Neural cell (in vitro differentiated cells): ENCODE data around the gene EPB41L2. TPM values are rescaled to one million over a fixed set of nuclear protein-coding genes. Genes with fewer than 3 reads are reported as not detected.

Source experiments
- H2AFZ ChIP-seq: fragments of 200-600, 300-800 bp; sonication (generic), shearing (Covaris generic); 2 replicates; pipeline ENCODE4 v1.6.0; 2014; ENCODE audit warnings: low read depth, mild to moderate bottlenecking, antibody characterized with exemption, low read length, moderate library complexity
- H3F3A ChIP-seq: fragments of 200-600 bp; shearing (Covaris generic); 2 replicates; pipeline ENCODE4 v1.6.1; 2016; ENCODE audit warnings: mild to moderate bottlenecking, moderate library complexity, mixed read lengths, antibody characterized with exemption, low read length; ENCODE audit not compliant: insufficient read depth, poor library complexity, severe bottlenecking
- H3K27ac ChIP-seq: fragments of 200-600, 300-800 bp; sonication (generic), shearing (Covaris generic); 2 replicates; pipeline ENCODE4 v1.5.1; 2014; ENCODE audit warnings: mild to moderate bottlenecking, low read length, moderate library complexity
- H3K27me3 ChIP-seq: fragments of 300-800, 200-600 bp; sonication (generic), shearing (Covaris generic); 2 replicates; pipeline ENCODE4 v1.6.0; 2014; ENCODE audit warnings: mild to moderate bottlenecking, low read depth, low read length, moderate library complexity; ENCODE audit not compliant: insufficient read depth
- H3K36me3 ChIP-seq: fragments of 300-800, 200-600 bp; sonication (generic), shearing (Covaris generic); 2 replicates; pipeline ENCODE4 v1.5.1; 2014; ENCODE audit warnings: mild to moderate bottlenecking, antibody characterized with exemption, low read length, moderate library complexity; ENCODE audit not compliant: insufficient read depth
- H3K4me2 ChIP-seq: fragments of 300-800, 200-600 bp; sonication (generic), shearing (Covaris generic); 2 replicates; pipeline ENCODE4 v1.6.0; 2014; ENCODE audit warnings: mild to moderate bottlenecking, low read length
- H3K4me3 ChIP-seq: fragments of 300-800, 200-600 bp; sonication (generic), shearing (Covaris generic); 2 replicates; pipeline ENCODE4 v1.5.1; 2014; ENCODE audit warnings: mild to moderate bottlenecking, low read length, moderate library complexity
- H3K79me2 ChIP-seq: fragments of 200-600 bp; shearing (Covaris generic); replicated peaks from 2 replicates; pipeline ENCODE4 v1.6.0; 2014; ENCODE audit warnings: mild to moderate bottlenecking, low read length, moderate library complexity; ENCODE audit not compliant: insufficient read depth
- H3K9ac ChIP-seq: fragments of 300-800, 200-600 bp; sonication (generic), shearing (Covaris generic); 2 replicates; pipeline ENCODE4 v1.6.1; 2016; ENCODE audit warnings: mild to moderate bottlenecking, low read length, mixed read lengths
- H3K9me2 ChIP-seq: fragments of 200-600 bp; shearing (Covaris generic); 2 replicates; pipeline ENCODE4 v1.6.1; 2016; ENCODE audit warnings: mild to moderate bottlenecking, low read length, mixed read lengths; ENCODE audit not compliant: insufficient read depth
- H3K9me3 ChIP-seq: fragments of 200-600, 300-800 bp; sonication (generic), shearing (Covaris generic); 2 replicates; pipeline ENCODE4 v1.6.1; 2016; ENCODE audit warnings: mild to moderate bottlenecking, mixed run types, low read length, moderate library complexity, mixed read lengths
- H4K20me1 ChIP-seq: fragments of 200-600 bp; shearing (Covaris generic); 2 replicates; pipeline ENCODE4 v1.6.1; 2016; ENCODE audit warnings: mild to moderate bottlenecking, mixed run types; ENCODE audit not compliant: insufficient read depth
- CTCF ChIP-seq: fragments of 450-650 bp; IDR thresholded peaks from 2 replicates; pipeline ENCODE4 v1.5.1; 2014; ENCODE audit warnings: antibody characterized with exemption, mild to moderate bottlenecking, moderate library complexity; ENCODE audit not compliant: poor library complexity, severe bottlenecking
- EP300 ChIP-seq: fragments of 450-650 bp; conservative IDR thresholded peaks from 2 replicates; pipeline ENCODE4 v1.6.1; 2014; ENCODE audit warnings: antibody characterized with exemption, mild to moderate bottlenecking, moderate library complexity; ENCODE audit not compliant: poor library complexity, severe bottlenecking
- EZH2 ChIP-seq: fragments of 200-600, 300-800 bp; shearing (Covaris generic), sonication (generic); IDR thresholded peaks from 2 replicates; pipeline ENCODE4 v1.6.1; 2014; ENCODE audit warnings: antibody characterized with exemption, low read length, borderline replicate concordance, mild to moderate bottlenecking; ENCODE audit not compliant: insufficient read depth, poor library complexity, severe bottlenecking
- MXI1 ChIP-seq: fragments of 450-650 bp; conservative IDR thresholded peaks from 2 replicates; pipeline ENCODE4 v1.6.1; 2014; ENCODE audit warnings: antibody characterized with exemption, mild to moderate bottlenecking; ENCODE audit not compliant: poor library complexity, severe bottlenecking
- POLR2AphosphoS5 ChIP-seq: IDR thresholded peaks from 2 replicates; pipeline ENCODE4 v1.6.1; 2012
- RAD21 ChIP-seq: fragments of 450-650 bp; conservative IDR thresholded peaks from 2 replicates; pipeline ENCODE4 v1.6.1; 2014; ENCODE audit warnings: antibody characterized with exemption, mild to moderate bottlenecking, moderate library complexity
- REST ChIP-seq: IDR thresholded peaks from 2 replicates; pipeline ENCODE4 v1.6.1; 2012; ENCODE audit warnings: borderline replicate concordance
- SMC3 ChIP-seq: fragments of 450-650 bp; conservative IDR thresholded peaks from 2 replicates; pipeline ENCODE4 v1.6.1; 2014; ENCODE audit warnings: antibody characterized with exemption, mild to moderate bottlenecking, moderate library complexity; ENCODE audit not compliant: poor library complexity
- TAF1 ChIP-seq: IDR thresholded peaks from 2 replicates; pipeline ENCODE4 v1.6.1; 2012; ENCODE audit warnings: low read depth
- polyA plus RNA-seq: library from polyadenylated mRNA; depleted of rRNA; stranded (reverse); fragments of >200 nt; gene quantifications from 2 replicates; pipeline ENCODE4 v1.2.3, GENCODE V29; 2014

EPB41L2 gene
- polyA plus RNA-seq, 1 donor from 2014 or later: 13.5 TPM

- Histone ChIP-seq H3K4me2 (no peak overlapping the region), H3K4me3 (no peak overlapping the region), H3F3A (no peaks in the 10 kb centered on the region), H3K9me2 (no peaks in the 10 kb centered on the region), H3K36me3 (no peaks in the 10 kb centered on the region), H4K20me1 (no peaks in the 10 kb centered on the region), H3K27ac (no peak overlapping the region), H3K27me3 (no peaks in the 10 kb centered on the region), H3K79me2 (no peaks in the 10 kb centered on the region), H3K9me3 (no peaks in the 10 kb centered on the region), H2AFZ (no peak overlapping the region), H3K9ac (no peak overlapping the region)
- TF ChIP-seq TAF1 (no peak), CTCF (no peak), RAD21 (no peak), MXI1 (no peak), EZH2 (no peak), EP300 (no peak), SMC3 (no peak)
Observed at GRCh38 chr6:130900913-130901312, 162.1 kb downstream of the EPB41L2 start.

- TF ChIP-seq EZH2 (no peak), POLR2AphosphoS5 (no peak), TAF1 (no peak), RAD21 (no peak)
- no peak overlapping the region for H3K4me2 ChIP-seq
Observed at GRCh38 chr6:130896249-130896648, 166.8 kb downstream of the EPB41L2 start.

GRCh38 chr6:130895516-130895915, 167.5 kb downstream of the EPB41L2 start:
- TF ChIP-seq POLR2AphosphoS5 (no peak), SMC3 (no peak), RAD21 (no peak), TAF1 (no peak), MXI1 (no peak), EP300 (no peak), REST (no peak)
- H3K9me2 ChIP-seq: no peaks in the 10 kb centered on the region
- no peak overlapping the region for H3K27ac ChIP-seq
- H3K4me2 ChIP-seq: no peak overlapping the region
- H4K20me1 ChIP-seq: no peaks in the 10 kb centered on the region
- H3K36me3 ChIP-seq: no peaks in the 10 kb centered on the region
- no peak overlapping the region for H3K9ac ChIP-seq
- no peaks in the 10 kb centered on the region for H3F3A ChIP-seq
- no peaks in the 10 kb centered on the region for H3K27me3 ChIP-seq
- H2AFZ ChIP-seq: no peak overlapping the region
- H3K9me3 ChIP-seq: no peaks in the 10 kb centered on the region
- H3K4me3 ChIP-seq: no peak overlapping the region
- H3K79me2 ChIP-seq: no peaks in the 10 kb centered on the region

More at GRCh38 chr6:130896249-130896648, 166.8 kb downstream of the EPB41L2 start:
- Histone ChIP-seq H3K4me3 (no peak overlapping the region), H3K27me3 (no peaks in the 10 kb centered on the region), H3K9ac (no peak overlapping the region), H4K20me1 (no peaks in the 10 kb centered on the region), H3F3A (no peaks in the 10 kb centered on the region), H3K36me3 (no peaks in the 10 kb centered on the region), H3K9me2 (no peaks in the 10 kb centered on the region), H2AFZ (no peak overlapping the region), H3K9me3 (no peaks in the 10 kb centered on the region), H3K79me2 (no peaks in the 10 kb centered on the region), H3K27ac (no peak overlapping the region)
